Retina (tissue), 1 donor: Measurements from ENCODE around the gene GPR68.
"Not testable (repeated sequence)": the region's sequence is repeated elsewhere in the genome, so short reads cannot be mapped to it uniquely, and the experiment has no call there.

Experiments
- DNase-seq: peaks from one replicate; pipeline ENCODE4 v3.0.0-alpha.2; 2016

The GPR68 gene

DNA sequence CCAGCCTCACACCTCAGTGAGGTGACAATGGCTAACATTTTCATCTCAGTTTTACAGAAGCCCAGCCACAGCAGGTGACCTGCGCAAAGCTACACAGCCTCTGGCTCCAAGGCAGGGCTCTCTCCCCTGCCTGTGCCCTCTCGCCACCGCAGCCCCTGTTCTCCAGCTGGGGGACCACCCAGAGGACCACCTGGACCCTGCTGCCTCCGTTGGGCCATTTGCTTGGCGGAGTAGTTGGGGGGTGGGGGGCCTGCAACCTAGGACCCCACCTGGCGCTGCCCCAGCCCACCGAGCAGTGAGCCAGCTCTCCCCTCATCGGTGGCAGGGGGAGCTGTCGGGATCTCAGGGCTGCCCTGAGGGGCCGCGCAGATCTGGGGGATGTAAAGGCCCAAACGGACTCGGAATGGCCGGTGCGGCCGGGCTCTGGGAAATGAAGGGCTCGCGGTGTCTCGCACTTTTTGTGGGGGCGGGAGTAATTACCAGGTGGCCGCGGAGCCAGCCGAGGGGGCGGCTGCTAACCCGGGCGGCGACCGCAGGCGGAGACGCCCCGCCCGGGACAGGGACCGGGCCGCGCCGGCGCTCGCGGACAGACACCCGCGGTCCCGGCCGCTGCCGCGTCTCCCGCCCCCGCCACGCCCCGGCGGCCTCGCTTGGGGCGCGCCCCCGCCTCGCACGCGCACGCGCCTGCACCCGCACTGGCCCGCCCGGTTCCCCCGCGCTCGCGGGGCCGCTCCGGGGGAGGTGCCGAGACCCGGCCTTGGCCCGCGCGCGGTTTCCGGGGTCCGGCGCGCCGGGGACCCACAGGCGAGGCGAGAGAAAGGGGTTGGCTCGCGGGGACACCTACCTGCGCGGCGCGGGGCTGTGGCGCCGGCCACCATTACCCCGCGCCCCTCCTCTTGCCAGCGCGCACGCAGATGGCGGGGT, 8.6 kb upstream of the GPR68 start:
- peak; percentile 80 for DNase-seq

DNA sequence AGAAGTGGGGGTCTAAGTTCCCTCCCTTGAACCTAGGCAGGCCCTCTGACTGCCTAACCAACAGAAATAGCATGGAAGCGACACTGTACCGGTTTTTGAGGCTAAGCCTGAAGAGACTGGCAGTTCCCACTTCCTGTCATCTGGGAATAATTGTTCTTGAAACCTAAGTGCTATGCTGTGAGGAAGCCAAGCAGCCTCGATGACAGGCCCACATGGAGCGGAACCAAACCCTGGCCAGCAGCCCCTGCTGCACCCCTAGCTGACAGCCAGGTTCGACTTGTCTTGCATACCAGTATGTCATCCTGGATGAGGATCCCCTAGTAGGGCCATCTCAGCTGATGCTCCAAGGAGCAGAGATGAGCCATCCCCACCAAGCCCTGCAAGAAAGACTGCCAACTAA, 6.4 kb upstream of the GPR68 start:
- DNase-seq: peak; percentile 47

DNA sequence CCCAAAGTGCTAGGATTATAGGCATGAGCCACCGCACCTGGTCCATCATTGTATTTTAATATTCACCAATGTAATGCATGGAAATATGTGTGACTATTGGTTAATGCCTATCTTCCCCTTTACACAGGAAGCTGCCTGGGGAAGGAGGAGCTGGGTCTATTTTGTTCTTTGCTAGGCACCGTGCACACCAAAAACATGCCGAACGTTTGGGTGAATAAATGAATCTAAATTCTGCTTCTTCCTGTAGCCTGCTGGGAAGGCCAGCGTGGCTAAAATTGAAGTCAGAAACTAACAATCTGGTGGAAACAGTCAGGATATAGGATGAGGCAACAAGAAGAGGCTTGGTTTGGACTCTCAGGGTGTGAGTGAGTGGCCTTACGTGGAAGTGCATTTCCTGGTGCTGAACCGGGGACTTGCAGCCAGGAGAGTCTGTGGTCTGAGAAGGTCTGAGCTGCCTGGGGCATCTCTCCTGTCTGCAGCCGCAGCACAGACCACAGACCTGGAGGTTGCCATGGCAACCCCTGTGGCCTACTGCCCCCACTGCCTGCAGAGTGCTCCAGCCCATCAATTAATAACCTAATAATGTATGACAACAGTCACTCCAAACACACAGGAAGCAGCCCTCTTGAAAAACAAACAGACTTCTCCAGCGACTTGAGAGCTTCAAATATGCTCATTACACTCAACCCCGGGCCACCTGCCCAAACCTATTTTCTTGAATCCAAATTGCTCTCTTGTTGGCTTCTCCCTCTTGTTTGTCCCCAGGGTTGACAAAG, 5.5 kb upstream of the GPR68 start:
- DNase-seq: peak; percentile 86

DNA sequence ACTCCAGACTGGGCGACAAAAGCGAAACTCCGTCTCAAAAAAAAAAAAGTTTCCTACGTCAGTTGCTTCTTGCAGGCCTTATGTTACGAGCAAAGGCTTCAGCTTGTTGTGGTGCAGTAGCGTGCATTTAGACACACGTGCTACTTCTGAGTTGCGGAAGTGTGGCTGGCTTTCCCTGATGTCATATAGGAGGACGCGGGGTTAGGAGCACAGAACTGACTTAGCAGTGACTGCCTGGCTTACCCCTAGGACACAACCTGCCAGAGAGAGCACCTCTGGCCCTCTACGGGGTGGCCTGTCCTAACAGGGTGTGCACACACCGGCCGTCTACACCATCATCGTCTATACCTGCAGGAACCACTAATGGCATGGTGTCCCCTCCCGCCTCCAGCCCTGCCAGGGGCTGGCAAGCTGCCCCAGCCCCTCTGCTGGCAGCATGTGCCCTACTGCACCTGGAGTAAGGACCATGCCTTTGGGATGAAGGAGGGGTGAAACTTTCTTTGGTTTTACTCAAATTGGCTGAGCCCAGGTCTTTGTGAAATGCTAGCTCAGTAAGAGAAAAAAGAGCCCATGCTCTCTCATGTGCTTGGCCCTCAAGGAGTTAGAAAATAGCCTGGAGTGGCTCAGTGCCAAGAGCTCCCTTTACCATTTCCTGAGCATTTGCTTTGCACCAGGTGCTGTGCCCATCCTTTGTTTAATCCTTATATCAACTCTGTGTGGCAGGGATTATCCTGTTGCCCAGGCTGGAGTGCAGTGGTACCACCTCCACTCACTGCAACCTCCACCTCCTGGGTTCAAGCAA, 1.7 kb upstream of the GPR68 start:
- DNase-seq: no peak

DNA sequence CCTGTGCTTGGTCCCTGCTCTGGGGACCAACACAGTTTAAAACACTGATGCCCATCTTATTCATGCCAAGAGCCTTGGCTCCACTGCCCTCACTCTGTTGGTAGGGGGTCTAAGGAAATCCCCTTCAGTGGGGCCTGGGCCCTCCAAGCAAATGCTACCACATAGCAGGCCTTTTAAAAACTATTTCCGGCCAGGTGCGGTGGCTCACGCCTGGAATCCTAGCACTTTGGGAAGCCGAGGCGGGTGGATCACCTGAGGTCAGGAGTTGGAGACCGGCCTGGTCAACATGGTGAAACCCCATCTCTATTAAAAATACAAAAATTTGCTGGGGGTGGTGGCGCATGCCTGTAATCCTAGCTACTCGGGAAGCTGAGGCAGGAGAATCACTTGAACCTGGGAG, 1.1 kb upstream of the GPR68 start:
- DNase-seq: not testable (repeated sequence)

DNA sequence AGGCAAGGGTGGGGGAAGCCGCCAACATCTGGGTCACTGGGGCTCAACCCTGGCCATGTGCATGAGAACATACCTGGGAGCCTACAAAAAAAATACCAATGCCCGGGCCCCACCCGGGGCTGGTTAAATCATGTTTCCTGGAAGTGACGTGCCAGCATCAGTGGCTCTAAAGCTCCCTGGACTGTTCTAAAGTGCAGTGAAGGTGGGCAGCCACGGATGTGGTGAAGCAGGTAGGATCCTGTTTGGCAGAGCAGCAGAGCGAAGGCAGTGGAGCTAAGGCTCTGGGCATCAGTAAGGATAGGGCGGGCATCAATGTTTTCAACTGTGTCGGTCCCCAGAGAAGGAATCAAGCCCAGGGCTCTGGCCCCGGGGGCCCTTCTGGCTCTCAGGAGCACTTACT, 525 bp upstream of the GPR68 start:
- DNase-seq: no peak

DNA sequence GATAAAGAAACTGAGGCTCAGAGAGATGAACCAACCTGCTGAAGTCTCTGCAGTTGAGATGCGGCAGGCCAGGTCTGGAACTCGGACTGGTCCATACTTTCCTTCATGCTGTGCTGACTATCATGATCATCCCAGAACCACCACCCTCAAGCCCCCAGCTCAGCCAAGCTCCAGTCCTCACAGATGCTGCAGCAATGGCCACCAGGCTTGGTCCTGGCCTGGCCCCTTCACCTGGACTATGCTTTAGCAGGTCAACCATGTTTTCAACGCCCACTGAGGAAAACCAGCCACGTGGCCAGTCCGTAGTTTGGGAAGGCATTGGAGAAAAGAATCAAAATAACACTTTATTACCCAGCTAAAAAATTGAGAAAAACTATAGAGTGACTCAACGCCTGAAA, 1.4 kb downstream of the GPR68 start:
- no peak for DNase-seq

DNA sequence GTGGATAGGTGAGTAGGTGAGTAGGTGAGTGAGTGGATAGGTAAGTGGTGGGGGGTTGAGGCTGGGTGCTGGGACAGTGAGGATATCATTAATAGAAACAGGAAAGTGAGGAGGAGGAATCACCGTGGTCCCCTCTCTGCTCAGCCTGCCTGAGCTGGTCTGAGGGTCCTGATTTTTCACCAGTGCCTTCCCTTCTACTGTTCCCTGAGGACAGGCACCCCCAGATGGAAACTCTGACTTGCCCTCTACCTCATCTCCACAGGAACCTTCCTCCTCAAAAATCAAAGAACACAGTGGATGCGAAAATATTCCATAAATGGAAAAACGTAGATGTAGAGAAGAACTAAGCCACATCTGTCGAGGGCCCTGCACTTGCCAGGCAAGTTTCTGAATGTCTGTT, 1.9 kb downstream of the GPR68 start:
- DNase-seq: no peak

DNA sequence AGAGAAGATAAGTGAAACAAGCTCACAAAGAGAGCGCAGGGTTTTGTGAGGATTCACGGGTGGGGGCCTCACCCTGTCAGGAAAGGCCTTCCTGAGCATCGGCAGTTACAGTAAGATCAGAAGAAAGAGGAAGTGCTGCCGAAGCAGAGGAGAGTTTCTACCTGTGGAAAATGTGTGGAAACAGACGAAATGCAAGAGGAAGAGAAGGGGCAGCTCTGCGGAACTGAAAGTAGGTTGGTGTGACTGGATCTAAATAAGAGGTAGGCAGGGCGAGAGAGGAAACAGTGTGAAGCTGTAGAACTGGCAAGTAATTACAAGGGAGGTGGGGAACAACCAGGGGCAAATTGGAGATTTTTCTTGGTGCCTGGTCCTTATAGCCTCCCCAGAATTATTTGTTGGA, 2.6 kb downstream of the GPR68 start:
- DNase-seq: no peak

DNA sequence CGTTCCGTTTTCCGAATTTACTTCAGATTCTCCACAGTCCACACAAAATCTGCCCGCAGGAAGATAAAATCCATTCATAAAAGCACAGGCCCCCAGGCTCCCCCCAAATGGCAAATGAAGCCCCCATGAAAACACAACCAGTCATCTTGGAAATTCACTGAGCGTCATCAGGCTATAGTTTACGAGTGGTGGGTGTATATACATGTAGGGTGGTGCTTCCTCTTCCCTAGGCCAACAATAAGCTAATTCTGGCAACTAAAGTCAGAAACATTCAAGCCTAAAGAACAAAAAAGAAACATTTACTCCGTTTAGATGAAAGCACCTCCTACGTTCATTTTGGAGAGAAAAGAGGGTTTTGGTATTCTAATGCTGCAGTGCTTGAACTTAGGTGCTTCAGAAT, 5.8 kb downstream of the GPR68 start:
- DNase-seq: no peak

DNA sequence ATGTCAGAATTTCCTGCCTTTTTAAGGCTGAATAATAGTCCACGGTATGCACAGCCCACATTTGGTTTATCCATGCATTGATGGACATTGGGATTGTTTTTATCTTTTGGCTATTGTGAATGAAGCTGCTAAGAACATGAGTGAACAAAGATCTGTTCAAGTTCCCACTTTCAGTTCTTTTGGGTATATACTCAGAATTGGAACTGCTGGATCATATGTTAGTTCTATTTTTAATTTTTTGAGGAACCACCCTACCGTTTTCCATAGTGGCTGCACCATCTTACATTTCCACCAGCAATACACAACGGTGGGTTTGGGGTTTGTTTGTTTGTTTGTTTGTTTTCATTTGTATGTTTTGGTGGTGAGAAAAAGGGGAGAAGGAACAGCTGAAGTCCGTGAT, 6.4 kb downstream of the GPR68 start:
- no peak for DNase-seq

DNA sequence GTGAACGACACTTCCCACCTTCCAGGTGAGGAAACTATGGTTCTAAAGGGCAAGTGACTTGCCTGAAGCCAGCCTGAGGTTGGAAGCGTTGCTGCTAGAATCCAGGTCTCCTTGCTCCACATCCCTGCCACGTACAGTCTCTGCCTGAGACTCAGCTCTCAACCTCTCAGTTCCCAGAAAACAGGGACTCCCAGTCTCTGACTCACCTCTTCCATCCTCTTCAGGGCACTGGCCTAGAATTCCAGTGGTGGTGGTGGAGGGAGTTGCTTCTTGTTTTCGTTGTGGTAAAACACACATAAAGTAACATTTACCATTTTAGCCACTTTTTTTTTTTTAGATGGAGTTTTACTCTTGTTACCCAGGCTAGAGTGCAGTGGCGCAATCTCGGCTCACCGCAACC, 7.3 kb downstream of the GPR68 start:
- no peak for DNase-seq

DNA sequence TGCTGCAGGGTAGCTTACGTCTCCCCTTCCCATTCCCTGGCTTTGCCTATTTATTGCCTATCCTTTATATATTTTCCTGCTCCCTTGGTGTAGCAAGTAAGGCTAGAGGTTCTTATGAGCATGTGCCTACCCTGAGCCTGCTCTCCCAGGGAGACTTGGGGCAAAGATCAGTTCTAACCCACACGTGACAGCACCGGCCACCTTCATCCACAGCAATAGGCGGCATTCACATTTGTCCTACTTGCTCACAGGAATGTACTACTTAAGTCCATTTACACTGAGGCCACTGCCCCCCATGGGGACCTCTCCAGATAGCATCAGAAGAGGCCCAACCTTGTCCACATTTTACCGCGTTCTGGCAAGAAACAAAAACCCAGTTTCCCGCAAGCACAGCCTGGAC, 8.7 kb downstream of the GPR68 start:
- no peak for DNase-seq

DNA sequence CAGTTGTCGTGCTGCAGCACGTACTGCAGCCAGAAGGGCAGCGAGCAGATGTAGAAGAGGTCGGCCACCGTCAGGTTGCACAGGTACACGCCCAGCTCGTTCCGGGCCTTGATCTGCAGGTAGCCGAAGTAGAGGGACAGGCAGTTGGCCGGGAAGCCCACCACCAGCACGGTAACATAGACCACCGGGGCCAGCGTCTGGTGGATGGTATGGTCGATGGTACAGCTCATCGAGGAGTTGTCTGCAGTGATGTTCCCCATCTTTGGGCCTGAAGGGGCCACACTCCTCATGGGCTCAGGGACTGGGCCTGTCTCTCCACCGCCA, 9.8 kb downstream of the GPR68 start:
- DNase-seq: no peak

DNA sequence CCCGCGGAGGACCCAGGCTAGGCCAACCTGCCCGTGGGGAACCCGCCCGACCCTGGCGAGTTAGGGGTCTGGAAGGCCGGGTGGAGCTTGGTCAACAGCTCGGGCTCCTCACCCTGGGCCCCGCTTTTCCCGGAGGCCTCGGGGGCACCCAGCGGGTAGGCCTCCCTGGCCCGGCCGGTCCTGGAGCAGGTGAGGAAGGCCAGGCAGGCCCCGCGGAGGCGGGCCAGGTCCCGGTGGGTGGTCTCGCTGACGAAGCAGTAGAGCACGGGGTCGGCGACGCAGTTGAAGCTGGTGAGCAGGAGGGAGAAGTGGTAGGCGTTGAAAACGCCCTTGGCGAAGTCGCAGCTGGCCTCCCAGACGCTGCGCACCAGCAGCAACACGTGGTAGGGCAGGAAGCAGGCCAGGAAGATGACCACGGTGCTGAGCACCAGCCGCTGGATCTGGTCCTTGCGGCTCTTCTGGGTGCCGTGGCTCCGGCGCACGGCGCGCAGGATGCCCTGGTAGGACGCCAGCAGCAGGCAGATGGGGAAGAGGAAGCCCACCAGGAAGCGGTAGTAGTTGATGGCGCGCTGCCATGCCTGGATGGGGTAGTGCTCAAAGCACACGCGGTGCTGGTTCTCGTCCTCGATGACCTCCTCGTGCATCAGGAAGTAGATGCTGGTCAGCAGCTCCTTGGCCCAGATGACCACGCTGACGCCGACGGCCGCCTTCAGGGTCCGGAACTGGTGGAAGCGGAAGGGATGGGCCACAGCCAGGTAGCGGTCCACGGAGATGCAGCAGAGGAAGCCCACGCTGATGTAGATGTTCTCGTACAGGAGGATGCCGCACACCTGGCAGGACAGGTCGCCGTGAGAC, 10.3 kb downstream of the GPR68 start:
- DNase-seq: no peak

DNA sequence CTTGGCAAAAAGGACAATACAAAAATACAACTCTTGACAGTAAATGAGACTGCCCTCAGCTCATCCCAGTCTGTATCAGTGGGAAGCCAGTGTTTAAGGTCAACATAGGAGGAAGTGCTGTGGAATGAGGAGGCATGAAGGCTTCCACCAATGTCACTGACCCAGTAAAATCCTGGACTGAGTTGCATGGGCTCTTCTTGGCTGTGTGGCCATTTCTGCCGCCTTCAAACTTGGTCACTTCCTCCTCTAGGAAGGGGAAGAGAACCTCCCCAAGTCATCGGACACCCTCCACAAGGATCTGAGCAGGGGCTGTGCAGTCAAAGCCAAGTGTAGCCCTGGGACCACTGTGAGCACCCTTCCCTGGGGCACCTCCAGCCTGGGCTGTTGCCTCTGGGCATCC, 11.9 kb downstream of the GPR68 start:
- no peak for DNase-seq

DNA sequence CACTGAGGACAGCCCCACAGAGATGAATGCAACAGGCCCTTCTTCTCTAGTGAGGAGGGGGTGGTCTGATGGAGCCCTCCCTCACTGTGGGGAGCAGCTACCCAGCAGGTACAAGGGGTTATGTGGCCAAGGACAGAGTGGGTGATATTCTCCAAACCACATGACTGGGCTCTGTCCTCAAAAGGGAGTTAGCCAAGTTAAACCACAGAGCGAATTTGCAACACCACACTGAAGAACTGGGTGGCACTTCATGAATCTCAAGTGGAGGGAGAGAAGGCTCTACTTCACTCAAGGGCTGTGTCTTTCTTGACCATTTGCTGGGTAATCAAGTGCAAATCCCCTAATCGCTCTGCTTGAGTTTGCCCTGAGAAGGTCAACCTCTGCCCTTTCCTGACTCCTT, 12.5 kb downstream of the GPR68 start:
- no peak for DNase-seq

DNA sequence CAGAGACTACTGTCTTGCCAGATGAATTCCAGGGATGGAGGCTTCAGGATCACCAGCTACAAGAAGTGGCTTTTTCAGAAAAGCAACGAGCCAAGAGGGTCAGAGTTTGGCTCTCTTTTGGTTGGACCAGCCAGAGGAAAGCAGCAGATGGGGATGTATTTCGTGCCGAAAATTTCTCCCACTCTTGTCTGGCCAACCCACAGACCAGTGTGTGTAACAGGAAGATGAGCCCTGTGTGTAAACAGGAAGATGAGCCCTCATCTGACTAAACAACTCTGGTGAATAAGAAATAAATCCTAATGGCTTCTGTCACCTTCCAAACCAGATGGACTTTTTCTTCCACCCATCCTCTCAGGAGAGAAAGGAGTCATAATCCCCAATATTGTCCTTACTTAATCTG, 13.1 kb downstream of the GPR68 start:
- no peak for DNase-seq

DNA sequence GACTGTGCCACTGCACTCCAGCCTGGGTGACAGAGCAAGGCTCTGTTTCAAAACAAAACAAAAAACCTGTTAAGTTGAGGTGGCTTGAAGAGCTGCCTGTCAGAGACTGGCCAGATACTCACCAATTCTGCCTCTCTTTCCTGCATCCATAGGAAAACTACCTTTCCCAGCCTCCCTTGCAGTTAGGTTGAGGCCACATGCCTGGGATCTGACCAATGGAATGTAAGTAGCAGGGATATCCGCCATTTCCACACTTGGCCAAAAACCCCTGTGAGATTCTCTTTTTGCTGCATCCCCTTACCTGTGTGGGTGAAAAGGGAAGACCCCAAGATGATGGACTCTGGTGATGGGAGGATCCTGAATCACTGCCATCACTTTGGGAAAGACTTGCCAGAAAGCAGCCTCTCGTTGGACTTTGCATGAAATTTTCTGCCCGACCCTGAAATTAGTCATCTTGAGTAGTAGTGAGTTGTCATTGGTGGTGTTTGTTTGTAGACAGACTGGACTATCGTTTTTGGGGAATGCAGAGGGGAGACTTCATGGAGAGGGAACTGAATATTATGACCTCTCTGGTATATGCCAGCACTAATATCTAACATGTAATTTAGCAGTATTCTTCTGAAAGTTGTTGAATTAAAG, 14.0 kb downstream of the GPR68 start:
- DNase-seq: no peak

DNA sequence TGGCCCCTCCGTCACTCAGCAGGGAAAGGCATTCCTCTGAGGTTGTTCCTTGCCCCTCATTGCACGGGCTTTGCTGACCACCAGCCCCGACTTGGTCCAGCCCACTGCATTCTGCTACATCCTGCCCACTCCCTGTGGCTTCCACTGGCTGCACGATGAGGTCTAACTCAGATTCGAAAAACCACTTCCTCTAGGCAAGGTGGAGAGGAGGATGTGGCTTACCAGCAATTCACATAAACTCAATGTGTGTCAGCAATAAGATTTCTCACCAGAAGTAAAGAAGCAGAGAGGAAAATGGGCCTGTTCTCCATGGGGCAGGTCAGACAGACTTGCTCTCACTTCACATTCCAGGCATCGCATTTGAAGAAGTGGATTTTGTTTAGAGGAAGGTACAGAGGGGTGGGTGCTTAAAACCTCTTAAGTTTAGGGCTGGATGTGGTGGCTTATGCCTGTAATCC, 14.7 kb downstream of the GPR68 start:
- no peak for DNase-seq

DNA sequence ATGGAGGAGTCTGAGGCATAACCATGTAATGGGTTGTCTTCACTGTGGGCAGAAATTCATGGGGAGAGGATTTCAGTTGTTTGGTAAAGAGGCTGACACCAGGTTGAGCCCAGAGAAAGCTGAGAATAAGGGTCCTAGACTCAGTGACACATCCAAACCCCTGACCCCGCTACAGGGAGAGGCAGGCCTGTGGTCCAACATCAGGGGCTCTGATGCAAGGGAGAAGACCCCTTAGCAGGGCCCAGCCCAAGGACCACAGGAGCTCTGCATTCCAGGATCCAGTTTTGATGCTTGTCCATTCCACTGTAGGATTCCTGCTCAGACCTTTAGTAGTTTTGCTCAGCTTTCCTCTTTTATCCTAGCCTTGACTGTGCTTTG, 15.5 kb downstream of the GPR68 start:
- no peak for DNase-seq
